Smooth muscle cell (in vitro differentiated cells): Measurements from ENCODE around the gene RPA1. TPM values are rescaled to one million over a fixed set of nuclear protein-coding genes. Genes with fewer than 3 reads are reported as not detected.

Experiments
- DNase-seq: peaks from one replicate; lab custom pipeline; 2025; ENCODE audit not compliant: unreplicated experiment; lab: John Stamatoyannopoulos, UW
- H2AFZ ChIP-seq: fragments of 200-600 bp; sonication (generic); 2 replicates; pipeline ENCODE4 v1.6.0; 2016; ENCODE audit warnings: antibody characterized with exemption, low read depth, mild to moderate bottlenecking
- H3F3A ChIP-seq: fragments of 200-600 bp; sonication (generic); 2 replicates; pipeline ENCODE4 v1.6.0; 2017; ENCODE audit warnings: antibody characterized with exemption, low read depth
- H3K27ac ChIP-seq: fragments of 200-600 bp; sonication (generic); 2 replicates; pipeline ENCODE4 v1.5.1; 2016; ENCODE audit warnings: low read depth, mild to moderate bottlenecking
- H3K27me3 ChIP-seq: fragments of 200-600 bp; sonication (generic); 2 replicates; pipeline ENCODE4 v1.6.1; 2016; ENCODE audit warnings: low read depth, mild to moderate bottlenecking
- H3K36me3 ChIP-seq: fragments of 200-600 bp; sonication (generic); 2 replicates; pipeline ENCODE4 v1.5.1; 2016; ENCODE audit warnings: low read depth
- H3K4me1 ChIP-seq: fragments of 200-600 bp; sonication (generic); 2 replicates; pipeline ENCODE4 v1.5.1; 2016; ENCODE audit warnings: low read depth
- H3K4me2 ChIP-seq: fragments of 200-600 bp; sonication (generic); 2 replicates; pipeline ENCODE4 v1.6.0; 2016; ENCODE audit warnings: mild to moderate bottlenecking
- H3K4me3 ChIP-seq: fragments of 200-600 bp; sonication (generic); 2 replicates; pipeline ENCODE4 v1.5.1; 2016; ENCODE audit warnings: mild to moderate bottlenecking
- H3K79me2 ChIP-seq: fragments of 200-600 bp; sonication (generic); 2 replicates; pipeline ENCODE4 v1.6.0; 2016; ENCODE audit warnings: low read depth, mild to moderate bottlenecking
- H3K9ac ChIP-seq: fragments of 200-600 bp; sonication (generic); 2 replicates; pipeline ENCODE4 v1.6.0; 2016; ENCODE audit warnings: low read depth
- H3K9me3 ChIP-seq: fragments of 200-600 bp; sonication (generic); replicated peaks from 2 replicates; pipeline ENCODE4 v1.5.1; 2016; ENCODE audit warnings: low read depth
- H4K20me1 ChIP-seq: fragments of 200-600 bp; sonication (generic); 2 replicates; pipeline ENCODE4 v1.6.0; 2016; ENCODE audit warnings: low read depth
- WGBS: methylation state at CpG from one replicate; pipeline ENCODE4 v1.1.7; 2016; ENCODE audit warnings: low lambda C conversion rate; 5-methylcytosine and 5-hydroxymethylcytosine counted together
- polyA plus RNA-seq: library from polyadenylated mRNA; unstranded; fragments of >200 nt; fragmentation: Nextera tagmentation; extraction: Ambion mirVana; gene quantifications from 2 replicates; pipeline ENCODE4 v1.2.1, GENCODE V29; 2016
- total RNA-seq: library from RNA; depleted of rRNA; stranded (reverse); fragments of >200 nt; gene quantifications from 2 replicates; pipeline ENCODE4 v1.2.3, GENCODE V29; 2014
- TF ChIP-seq, protein P1 (sequence below): fragments of 200-600 bp; sonication (generic); IDR thresholded peaks from 2 replicates; pipeline ENCODE4 v1.5.1; 2017; ENCODE audit warnings: borderline replicate concordance, mild to moderate bottlenecking, antibody characterized with exemption; ENCODE audit not compliant: insufficient read depth, poor library complexity, severe bottlenecking

Gene RPA1
- total and polyA plus RNA-seq, 2 experiments from 2014 or later = 29.6 to 46.3 TPM

DNA sequence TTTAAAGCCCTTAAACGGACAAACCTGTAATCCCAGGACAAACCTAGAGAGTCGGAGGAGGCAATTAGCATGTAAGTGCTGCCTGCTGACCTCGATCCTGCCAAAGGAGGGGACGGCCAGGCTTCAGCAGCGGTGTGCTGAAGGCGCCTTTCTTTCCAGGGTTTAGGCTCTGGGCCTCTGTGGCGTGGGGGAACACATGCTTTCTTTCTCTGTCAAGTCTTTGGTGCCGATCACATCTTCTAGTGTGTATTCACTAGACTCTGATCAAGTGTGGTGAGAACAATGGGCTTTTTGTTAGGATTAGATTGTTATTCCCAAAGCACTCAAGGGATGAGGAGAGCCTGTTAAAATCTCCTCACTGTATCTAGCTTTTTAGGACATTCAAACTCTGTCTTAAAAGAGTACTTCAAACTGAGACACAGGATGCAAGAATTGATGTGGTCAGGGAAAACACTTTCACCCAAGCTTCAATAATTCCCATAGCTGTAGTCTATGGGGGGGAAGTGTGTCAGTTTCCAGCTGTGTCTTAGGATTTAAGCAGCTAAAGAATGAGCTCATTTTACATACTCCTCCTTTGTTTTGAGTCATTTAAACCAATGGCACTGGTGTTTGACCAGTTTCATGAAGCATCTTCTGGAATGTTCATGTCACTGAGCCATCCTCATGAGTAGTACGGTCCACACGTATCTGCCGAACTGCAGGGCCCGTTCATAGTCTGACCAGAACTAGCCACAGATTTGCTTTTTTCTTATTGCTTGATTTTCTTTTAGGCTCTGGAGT is 51.2 kb downstream of the RPA1 start:
- WGBS = 78% methylated on average over 12 of the region's 12 CpGs
- no peak overlapping the region for H3K4me2 ChIP-seq
- H3K79me2 ChIP-seq = no peaks in the 10 kb centered on the region
- peaks cover 14% of the 10 kb centered on the region for H3K4me1 ChIP-seq
- no peak for DNase-seq
- H3K27me3 ChIP-seq = no peaks in the 10 kb centered on the region
- H3K9ac ChIP-seq = no peak overlapping the region
- peaks cover 19% of the 10 kb centered on the region for H3K36me3 ChIP-seq
- no peak overlapping the region for H3K4me3 ChIP-seq
- H2AFZ ChIP-seq = no peak overlapping the region
- H4K20me1 ChIP-seq = no peaks in the 10 kb centered on the region
- no peaks in the 10 kb centered on the region for H3F3A ChIP-seq
- TF ChIP-seq, protein P1, sequence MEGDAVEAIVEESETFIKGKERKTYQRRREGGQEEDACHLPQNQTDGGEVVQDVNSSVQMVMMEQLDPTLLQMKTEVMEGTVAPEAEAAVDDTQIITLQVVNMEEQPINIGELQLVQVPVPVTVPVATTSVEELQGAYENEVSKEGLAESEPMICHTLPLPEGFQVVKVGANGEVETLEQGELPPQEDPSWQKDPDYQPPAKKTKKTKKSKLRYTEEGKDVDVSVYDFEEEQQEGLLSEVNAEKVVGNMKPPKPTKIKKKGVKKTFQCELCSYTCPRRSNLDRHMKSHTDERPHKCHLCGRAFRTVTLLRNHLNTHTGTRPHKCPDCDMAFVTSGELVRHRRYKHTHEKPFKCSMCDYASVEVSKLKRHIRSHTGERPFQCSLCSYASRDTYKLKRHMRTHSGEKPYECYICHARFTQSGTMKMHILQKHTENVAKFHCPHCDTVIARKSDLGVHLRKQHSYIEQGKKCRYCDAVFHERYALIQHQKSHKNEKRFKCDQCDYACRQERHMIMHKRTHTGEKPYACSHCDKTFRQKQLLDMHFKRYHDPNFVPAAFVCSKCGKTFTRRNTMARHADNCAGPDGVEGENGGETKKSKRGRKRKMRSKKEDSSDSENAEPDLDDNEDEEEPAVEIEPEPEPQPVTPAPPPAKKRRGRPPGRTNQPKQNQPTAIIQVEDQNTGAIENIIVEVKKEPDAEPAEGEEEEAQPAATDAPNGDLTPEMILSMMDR = no peak
- no peaks in the 10 kb centered on the region for H3K9me3 ChIP-seq
- no peak overlapping the region for H3K27ac ChIP-seq

DNA sequence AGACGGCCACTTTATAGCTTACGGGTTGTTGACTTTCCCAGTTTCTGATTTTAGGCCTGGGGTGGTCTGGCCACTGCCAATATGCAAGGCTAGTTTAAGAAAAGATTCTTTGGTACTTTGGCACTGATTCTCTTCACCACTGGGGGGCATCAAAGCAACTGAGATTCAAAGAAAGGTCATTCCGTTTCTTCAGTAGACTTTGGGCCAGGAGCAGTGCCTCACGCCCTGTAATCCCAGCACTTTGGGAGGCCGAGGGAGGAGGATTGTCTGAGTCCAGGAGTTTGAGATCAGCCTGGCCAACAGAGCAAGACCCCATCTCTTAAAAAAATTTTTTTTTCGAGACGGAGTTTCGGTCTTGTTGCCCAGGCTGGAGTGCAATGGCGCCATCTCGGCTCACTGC is 53.0 kb downstream of the RPA1 start:
- no peak overlapping the region for H3K4me3 ChIP-seq
- H4K20me1 ChIP-seq = no peaks in the 10 kb centered on the region
- H3K36me3 ChIP-seq = peaks cover 22% of the 10 kb centered on the region
- WGBS = 84% methylated on average over 10 of the region's 10 CpGs
- H3K9ac ChIP-seq = no peak overlapping the region
- no peak overlapping the region for H3K27ac ChIP-seq
- TF ChIP-seq, protein P1 = peak; percentile 45
- H3F3A ChIP-seq = no peaks in the 10 kb centered on the region
- DNase-seq = no peak
- no peaks in the 10 kb centered on the region for H3K27me3 ChIP-seq
- H3K4me2 ChIP-seq = no peak overlapping the region
- H3K79me2 ChIP-seq = no peaks in the 10 kb centered on the region
- no peak overlapping the region for H2AFZ ChIP-seq
- no peaks in the 10 kb centered on the region for H3K9me3 ChIP-seq
- peaks cover 14% of the 10 kb centered on the region for H3K4me1 ChIP-seq

DNA sequence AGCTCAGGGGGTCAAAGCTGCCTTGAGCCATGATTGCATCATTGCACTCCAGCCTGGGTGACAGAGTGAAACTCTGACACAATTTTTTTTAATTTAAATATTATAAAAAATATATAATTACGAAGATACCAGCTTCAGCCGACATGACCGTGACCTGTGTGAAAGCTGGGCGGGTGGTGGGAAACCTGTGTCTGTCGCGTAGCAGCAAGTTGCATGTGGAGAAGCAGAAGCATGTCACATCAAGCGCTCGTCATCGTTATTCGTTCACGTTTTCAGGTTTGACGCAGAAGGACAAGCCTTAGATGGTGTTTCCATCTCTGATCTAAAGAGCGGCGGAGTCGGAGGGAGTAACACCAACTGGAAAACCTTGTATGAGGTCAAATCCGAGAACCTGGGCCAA is 53.7 kb downstream of the RPA1 start:
- no peak overlapping the region for H3K4me3 ChIP-seq
- WGBS = 97% methylated on average over 16 of the region's 16 CpGs
- no peak overlapping the region for H2AFZ ChIP-seq
- no peak for DNase-seq
- no peaks in the 10 kb centered on the region for H4K20me1 ChIP-seq
- no peaks in the 10 kb centered on the region for H3K79me2 ChIP-seq
- H3K36me3 ChIP-seq = peaks cover 22% of the 10 kb centered on the region
- H3K9me3 ChIP-seq = no peaks in the 10 kb centered on the region
- no peaks in the 10 kb centered on the region for H3F3A ChIP-seq
- no peak overlapping the region for H3K27ac ChIP-seq
- no peak overlapping the region for H3K9ac ChIP-seq
- no peak overlapping the region for H3K4me2 ChIP-seq
- H3K27me3 ChIP-seq = no peaks in the 10 kb centered on the region
- TF ChIP-seq, protein P1 = no peak
- H3K4me1 ChIP-seq = peaks cover 14% of the 10 kb centered on the region

DNA sequence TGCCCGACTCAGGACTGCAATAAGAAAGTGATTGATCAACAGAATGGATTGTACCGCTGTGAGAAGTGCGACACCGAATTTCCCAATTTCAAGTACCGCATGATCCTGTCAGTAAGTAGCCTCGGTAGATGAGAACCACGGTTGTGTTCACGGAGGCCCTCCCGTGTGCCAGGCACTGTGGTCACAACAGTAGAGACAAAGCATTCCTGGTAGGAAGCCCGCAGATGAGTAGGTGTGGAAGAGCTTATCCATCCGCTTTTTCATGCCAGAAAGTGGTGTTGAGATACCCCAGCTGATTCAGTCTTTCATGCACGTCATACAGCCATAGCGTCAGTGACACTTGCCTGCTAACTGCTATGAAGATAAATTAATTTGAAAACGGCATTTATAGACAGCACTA is 58.9 kb downstream of the RPA1 start:
- Histone ChIP-seq H3F3A (no peaks in the 10 kb centered on the region), H3K4me3 (no peak overlapping the region), H3K79me2 (no peaks in the 10 kb centered on the region), H3K4me1 (no peaks in the 10 kb centered on the region), H3K36me3 (peaks cover 14% of the 10 kb centered on the region), H3K27ac (no peak overlapping the region), H2AFZ (no peak overlapping the region), H3K27me3 (no peaks in the 10 kb centered on the region), H3K4me2 (no peak overlapping the region), H3K9me3 (no peaks in the 10 kb centered on the region), H3K9ac (no peak overlapping the region), H4K20me1 (no peaks in the 10 kb centered on the region)
- WGBS = 93% methylated on average over 14 of the region's 14 CpGs
- TF ChIP-seq, protein P1 = no peak
- no peak for DNase-seq
